Posterior vena cava (tissue), 2 donors: ENCODE measurements around the gene PACSIN3. TPM values are rescaled to one million over a fixed set of nuclear protein-coding genes. Genes with fewer than 3 reads are reported as not detected.

ENCODE experiments used
- DNase-seq: peaks from one replicate; pipeline ENCODE4 v3.0.0-alpha.2; 2020; ENCODE audit warnings: low spot score
- intact Hi-C, 2 donors: fragments of 100-400 bp; cut with DNase I; formaldehyde crosslinking; loops; one replicate each; pipeline versions ENCODE4 v1.14.1 to v1.14.2; 2022 to 2023
- total RNA-seq, 2 donors: library from RNA; stranded (reverse); fragmentation: NEBNext Ultra II Directional; extraction: Animal tissue kit (Norgen Biotek cat#: 25700); gene quantifications; one replicate each; pipeline ENCODE4 v1.2.1, GENCODE V29; 2021
- donor health status: DM: yes; HTN: yes; CAD: no.
- donor health status: DM: yes; HTN: yes; CAD: no.

The PACSIN3 gene
- total RNA-seq, 2 donors from 2014 or later = 33.1 to 47.4 TPM

- no peak for DNase-seq
- intact Hi-C loops = loop anchor here in 1 of 2 donors (5.0 to 10.0 kb wide), 2 partner anchors 38 to 176 kb away; partner anchors contain the start of gene MYBPC3
These were observed 7.2 kb downstream of the PACSIN3 start for GRCh38 chr11:47178737-47179654.

- intact Hi-C loops = loop anchor here in 1 of 2 donors (5.0 to 10.0 kb wide), 2 partner anchors 39 to 176 kb away; partner anchors contain the start of gene MYBPC3
- DNase-seq = no peak
These were observed 7.9 kb downstream of the PACSIN3 start for GRCh38 chr11:47178316-47178715.

GRCh38 chr11:47177846-47178245 lies 8.4 kb downstream of the PACSIN3 start:
- no peak for DNase-seq
- intact Hi-C loops = loop anchor here in 1 of 2 donors (5.0 to 10.0 kb wide), 2 partner anchors 39 to 177 kb away; partner anchors contain the start of gene MYBPC3

- DNase-seq = no peak
- intact Hi-C loops = loop anchor here in 1 of 2 donors (5.0 to 10.0 kb wide), 2 partner anchors 40 to 177 kb away; partner anchors contain the start of gene MYBPC3
These were observed 8.9 kb downstream of the PACSIN3 start for GRCh38 chr11:47177229-47177845.

- peak; percentile 99 for DNase-seq
- intact Hi-C loops = loop anchor here in 1 of 2 donors (5.0 to 10.0 kb wide), 2 partner anchors 41 to 178 kb away; partner anchors contain the start of gene MYBPC3
These were observed 9.7 kb downstream of the PACSIN3 start, which contains the start of gene ARFGAP2 for GRCh38 chr11:47176328-47177228. Gene ARFGAP2, minus strand, starts transcription at chr11:47176879. Its CDS starts 26 bp downstream, at chr11:47176853.

GRCh38 chr11:47175746-47176327 lies 10.4 kb downstream of the PACSIN3 start:
- intact Hi-C loops = loop anchor here in 1 of 2 donors (5.0 to 10.0 kb wide), 2 partner anchors 41 to 179 kb away; partner anchors contain the start of gene MYBPC3
- no peak for DNase-seq

- intact Hi-C loops = loop anchor here in 1 of 2 donors (10.0 kb wide), 1 partner anchor 182 kb away; the partner anchor contains the start of gene MYBPC3
- DNase-seq = no peak
These were observed 13.4 kb downstream of the PACSIN3 start for GRCh38 chr11:47172740-47173336.

- intact Hi-C loops = loop anchor here in 1 of 2 donors (10.0 kb wide), 1 partner anchor 183 kb away; the partner anchor contains the start of gene MYBPC3
- no peak for DNase-seq
These were observed 14.4 kb downstream of the PACSIN3 start for GRCh38 chr11:47171856-47172255.

GRCh38 chr11:47171061-47171838 lies 15.0 kb downstream of the PACSIN3 start:
- no peak for DNase-seq
- intact Hi-C loops = loop anchor here in 1 of 2 donors (10.0 kb wide), 1 partner anchor 184 kb away; the partner anchor contains the start of gene MYBPC3

- intact Hi-C loops = no loop called here
- DNase-seq = no peak
These were observed 19.9 kb downstream of the PACSIN3 start for GRCh38 chr11:47166368-47166767.

- intact Hi-C loops = no loop called here
- no peak for DNase-seq
These were observed 20.9 kb downstream of the PACSIN3 start for GRCh38 chr11:47165253-47165840.

- intact Hi-C loops = no loop called here
- DNase-seq = no peak
These were observed 21.9 kb downstream of the PACSIN3 start for GRCh38 chr11:47164321-47164720.

- intact Hi-C loops = no loop called here
- no peak for DNase-seq
These were observed 22.3 kb downstream of the PACSIN3 start for GRCh38 chr11:47163898-47164297.

- intact Hi-C loops = no loop called here
- DNase-seq = no peak
These were observed 23.0 kb downstream of the PACSIN3 start for GRCh38 chr11:47163193-47163592.

- DNase-seq = no peak
These were observed 23.8 kb downstream of the PACSIN3 start for GRCh38 chr11:47162426-47162825.

GRCh38 chr11:47161890-47162289 lies 24.3 kb downstream of the PACSIN3 start:
- intact Hi-C loops = no loop called here
- no peak for DNase-seq

More at GRCh38 chr11:47162426-47162825, 23.8 kb downstream of the PACSIN3 start:
- intact Hi-C loops = no loop called here
